RWPE1 (cell line): ENCODE data around the gene FRMPD1.
"Not testable (repeated sequence)": the region's sequence is repeated elsewhere in the genome, so short reads cannot be mapped to it uniquely, and the experiment has no call there.

Source experiments
- CTCF ChIA-PET: fragments of 350-600 bp; sonication (Branson Sonifier 250); formaldehyde crosslinking; extraction: SDS; loops from one replicate; lab custom pipeline; 2021; lab: Yijun Ruan, JAX
- POLR2A ChIA-PET: fragments of 400-600 bp; formaldehyde crosslinking; extraction: SDS; loops from one replicate; lab custom pipeline; 2020; ENCODE audit warnings: antibody characterized with exemption; ENCODE audit not compliant: low non-redundant PET; lab: Yijun Ruan, JAX
- DNase-seq: peaks from one replicate; pipeline ENCODE4 v3.0.0; 2012; ENCODE audit warnings: low spot score
- H3K27ac ChIP-seq: fragments of 450-650 bp; 2 replicates; pipeline ENCODE4 v1.5.1; 2017
- TF ChIP-seq, protein P1 (sequence below): fragments of 450-650 bp; conservative IDR thresholded peaks from 2 replicates; pipeline ENCODE4 v1.5.1; 2017; ENCODE audit warnings: low read depth, mild to moderate bottlenecking

FRMPD1 gene

DNA sequence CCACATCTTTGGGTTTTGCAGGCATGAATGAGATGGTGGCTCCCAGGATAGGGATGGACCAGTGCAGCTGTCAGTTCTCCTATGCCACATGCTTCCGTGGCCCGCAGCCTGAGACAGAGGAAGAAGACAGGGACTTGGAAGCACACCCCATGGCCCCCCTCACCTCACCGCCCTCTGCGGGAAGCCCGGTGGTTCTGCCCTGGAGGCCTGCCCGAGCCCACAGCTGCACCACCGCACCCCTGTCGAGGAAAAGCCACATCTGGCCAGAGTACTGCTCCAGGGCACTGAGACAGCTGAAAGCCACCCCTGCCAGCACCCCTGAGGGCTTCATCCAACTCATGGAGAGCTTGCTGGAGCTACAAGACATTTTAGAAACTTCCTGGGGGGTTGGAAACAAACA, 95.2 kb downstream of the FRMPD1 start:
- no peak for DNase-seq
- POLR2A ChIA-PET, result no interaction called here
- CTCF ChIA-PET, result interaction anchor here (0.5 to 0.7 kb wide), 4 partner anchors 32 to 275 kb away, joined by 3 to 8 read pairs (median 3); no protein-coding TSS in a partner anchor
- no peak overlapping the region for H3K27ac ChIP-seq
- TF ChIP-seq, protein P1, sequence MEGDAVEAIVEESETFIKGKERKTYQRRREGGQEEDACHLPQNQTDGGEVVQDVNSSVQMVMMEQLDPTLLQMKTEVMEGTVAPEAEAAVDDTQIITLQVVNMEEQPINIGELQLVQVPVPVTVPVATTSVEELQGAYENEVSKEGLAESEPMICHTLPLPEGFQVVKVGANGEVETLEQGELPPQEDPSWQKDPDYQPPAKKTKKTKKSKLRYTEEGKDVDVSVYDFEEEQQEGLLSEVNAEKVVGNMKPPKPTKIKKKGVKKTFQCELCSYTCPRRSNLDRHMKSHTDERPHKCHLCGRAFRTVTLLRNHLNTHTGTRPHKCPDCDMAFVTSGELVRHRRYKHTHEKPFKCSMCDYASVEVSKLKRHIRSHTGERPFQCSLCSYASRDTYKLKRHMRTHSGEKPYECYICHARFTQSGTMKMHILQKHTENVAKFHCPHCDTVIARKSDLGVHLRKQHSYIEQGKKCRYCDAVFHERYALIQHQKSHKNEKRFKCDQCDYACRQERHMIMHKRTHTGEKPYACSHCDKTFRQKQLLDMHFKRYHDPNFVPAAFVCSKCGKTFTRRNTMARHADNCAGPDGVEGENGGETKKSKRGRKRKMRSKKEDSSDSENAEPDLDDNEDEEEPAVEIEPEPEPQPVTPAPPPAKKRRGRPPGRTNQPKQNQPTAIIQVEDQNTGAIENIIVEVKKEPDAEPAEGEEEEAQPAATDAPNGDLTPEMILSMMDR, result no peak

- H3K27ac ChIP-seq, result no peak overlapping the region
- CTCF ChIA-PET, result interaction anchor here (0.5 to 0.7 kb wide), 4 partner anchors 33 to 276 kb away, joined by 3 to 8 read pairs (median 3); no protein-coding TSS in a partner anchor
- TF ChIP-seq, protein P1, result no peak
- DNase-seq, result no peak
- POLR2A ChIA-PET, result no interaction called here
Observed at GRCh38 chr9:37746448-37747270, 95.9 kb downstream of the FRMPD1 start.

- ChIA-PET CTCF (interaction anchor here (0.6 kb wide), 1 partner anchor 263 kb away, joined by 3 read pairs; no protein-coding TSS in a partner anchor), POLR2A (no interaction called here)
- TF ChIP-seq, protein P1, result peak; percentile 95
- no peak overlapping the region for H3K27ac ChIP-seq
- peak; percentile 79 for DNase-seq
Observed at GRCh38 chr9:37747271-37747753, 96.6 kb downstream of the FRMPD1 start.

GRCh38 chr9:37749129-37749528, 98.4 kb downstream of the FRMPD1 start:
- ChIA-PET POLR2A (no interaction called here), CTCF (no interaction called here)
- TF ChIP-seq, protein P1, result no peak
- DNase-seq, result no peak
- H3K27ac ChIP-seq, result no peak overlapping the region

- TF ChIP-seq, protein P1, result no peak
- POLR2A ChIA-PET, result no interaction called here
- DNase-seq, result no peak
- CTCF ChIA-PET, result interaction anchor here (0.6 kb wide), 2 partner anchors 18 to 349 kb away, joined by 3 to 4 read pairs; no protein-coding TSS in a partner anchor
- H3K27ac ChIP-seq, result no peak overlapping the region
Observed at GRCh38 chr9:37751186-37751585, 100.4 kb downstream of the FRMPD1 start.

- POLR2A ChIA-PET, DNase-seq, H3K27ac ChIP-seq: not testable (repeated sequence)
- CTCF ChIA-PET, result interaction anchor here (0.6 kb wide), 1 partner anchor 350 kb away, joined by 3 read pairs; no protein-coding TSS in a partner anchor
Observed at GRCh38 chr9:37751704-37752103, 101.0 kb downstream of the FRMPD1 start.

DNA sequence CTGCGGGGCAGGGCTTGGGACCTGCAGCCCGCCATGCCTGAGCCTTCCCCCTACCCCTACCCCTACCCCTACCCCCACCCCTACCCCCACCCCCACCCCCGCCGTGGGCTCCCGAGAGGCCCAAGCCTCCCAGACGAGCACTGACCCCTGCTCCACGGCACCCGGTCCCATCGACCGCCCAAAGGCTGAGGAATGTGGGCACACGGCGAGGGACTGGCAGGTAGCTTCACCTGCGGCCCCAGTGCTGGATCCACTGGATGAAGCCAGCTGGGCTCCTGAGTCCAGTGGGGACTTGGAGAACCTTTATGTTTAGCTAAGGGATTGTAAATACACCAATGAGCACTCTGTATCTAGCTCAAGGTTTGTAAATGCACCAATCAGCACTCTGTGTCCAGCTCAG, 101.4 kb downstream of the FRMPD1 start:
- DNase-seq, POLR2A ChIA-PET, H3K27ac ChIP-seq, CTCF ChIA-PET: not testable (repeated sequence)
